ENCODE measurements around the gene NAAA. TPM values are rescaled to one million over a fixed set of nuclear protein-coding genes. Genes with fewer than 3 reads are reported as not detected.

NAAA gene
- total RNA-seq, 2 donors from 2014 or later: 10.5 to 19.7 TPM

DNA sequence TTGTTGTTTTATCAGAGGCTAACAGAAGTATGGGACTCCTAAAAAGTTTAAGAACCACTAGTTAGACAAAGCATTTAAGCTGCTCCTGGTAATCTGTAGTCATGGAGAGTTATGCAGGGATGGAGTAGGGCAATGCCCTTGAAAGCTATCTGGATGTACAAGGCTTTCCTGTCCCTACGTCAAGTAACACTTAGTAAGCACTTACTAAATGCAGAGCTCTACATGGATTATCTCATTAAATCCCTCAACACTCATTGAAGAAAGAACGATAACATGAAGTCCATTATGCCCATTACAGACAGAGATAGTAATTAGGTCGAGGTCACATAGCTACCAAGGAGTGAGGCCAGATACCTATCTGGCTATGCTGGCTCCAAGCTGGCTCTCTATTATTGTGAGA lies 71.7 kb downstream of the NAAA start:
- Histone ChIP-seq H3K27ac (no peak overlapping the region), H3K4me3 (no peak overlapping the region), H3K9me3 (no peaks in the 10 kb centered on the region), H3K27me3 (no peaks in the 10 kb centered on the region), H3K36me3 (replicated peaks in 1 of 2; ENCODE audit: insufficient read depth in 1 of 2, low read depth in 2 of 2) (no peaks in the 10 kb centered on the region), H3K4me1 (no peaks in the 10 kb centered on the region)
- TF ChIP-seq, protein P1, sequence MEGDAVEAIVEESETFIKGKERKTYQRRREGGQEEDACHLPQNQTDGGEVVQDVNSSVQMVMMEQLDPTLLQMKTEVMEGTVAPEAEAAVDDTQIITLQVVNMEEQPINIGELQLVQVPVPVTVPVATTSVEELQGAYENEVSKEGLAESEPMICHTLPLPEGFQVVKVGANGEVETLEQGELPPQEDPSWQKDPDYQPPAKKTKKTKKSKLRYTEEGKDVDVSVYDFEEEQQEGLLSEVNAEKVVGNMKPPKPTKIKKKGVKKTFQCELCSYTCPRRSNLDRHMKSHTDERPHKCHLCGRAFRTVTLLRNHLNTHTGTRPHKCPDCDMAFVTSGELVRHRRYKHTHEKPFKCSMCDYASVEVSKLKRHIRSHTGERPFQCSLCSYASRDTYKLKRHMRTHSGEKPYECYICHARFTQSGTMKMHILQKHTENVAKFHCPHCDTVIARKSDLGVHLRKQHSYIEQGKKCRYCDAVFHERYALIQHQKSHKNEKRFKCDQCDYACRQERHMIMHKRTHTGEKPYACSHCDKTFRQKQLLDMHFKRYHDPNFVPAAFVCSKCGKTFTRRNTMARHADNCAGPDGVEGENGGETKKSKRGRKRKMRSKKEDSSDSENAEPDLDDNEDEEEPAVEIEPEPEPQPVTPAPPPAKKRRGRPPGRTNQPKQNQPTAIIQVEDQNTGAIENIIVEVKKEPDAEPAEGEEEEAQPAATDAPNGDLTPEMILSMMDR (IDR thresholded peaks at IDR 0.05): no peak
- TF ChIP-seq POLR2A (IDR thresholded peaks at IDR 0.05): no peak
- WGBS, 2 donors: 32 to 43% methylated on average over 3 of the region's 3 CpGs
- ATAC-seq: no peak
- no peak for DNase-seq
- intact Hi-C loops (cut with DNase I): no loop called here

DNA sequence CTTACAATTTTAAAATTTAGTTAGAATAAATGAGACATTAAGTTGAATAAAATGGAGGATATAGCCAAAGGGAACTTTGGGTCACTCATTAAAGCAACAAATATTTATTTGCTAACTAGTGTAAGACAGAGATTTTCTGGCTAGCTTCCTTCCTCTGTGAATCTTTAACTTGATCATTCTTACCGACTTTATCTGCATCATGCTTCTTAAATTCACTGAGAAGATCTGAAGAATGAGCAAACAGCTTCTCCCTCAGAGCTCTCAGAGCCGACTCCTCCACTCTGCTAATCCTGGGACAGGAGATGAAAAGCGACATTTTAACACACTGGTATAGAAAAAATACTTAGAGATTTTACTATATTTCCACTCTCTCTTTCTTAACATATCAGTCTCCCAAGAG lies 73.7 kb downstream of the NAAA start:
- Histone ChIP-seq H3K27ac (no peak overlapping the region), H3K36me3 (replicated peaks in 1 of 2; ENCODE audit: insufficient read depth in 1 of 2, low read depth in 2 of 2) (no peaks in the 10 kb centered on the region), H3K4me1 (no peaks in the 10 kb centered on the region), H3K4me3 (no peak overlapping the region), H3K9me3 (no peaks in the 10 kb centered on the region), H3K27me3 (no peaks in the 10 kb centered on the region)
- ATAC-seq (no peak), DNase-seq (no peak)
- WGBS, 2 donors: 36 to 54% methylated on average over 3 of the region's 3 CpGs
- TF ChIP-seq POLR2A (IDR thresholded peaks at IDR 0.05): no peak
- TF ChIP-seq, protein P1 (IDR thresholded peaks at IDR 0.05): no peak
- intact Hi-C loops (cut with DNase I): no loop called here

Other genes starting within 250 kb of the NAAA start
- gene USO1, start 216.4 kb downstream of the NAAA start, total RNA-seq: 10 to 100 TPM; 57.6 to 89.7 TPM
- gene PPEF2, start 38.6 kb downstream of the NAAA start, total RNA-seq: not detected
- gene SDAD1, start 49.9 kb upstream of the NAAA start, total RNA-seq: 10 to 100 TPM; 21.3 to 23.7 TPM
- gene CXCL9, start 66.5 kb upstream of the NAAA start, total RNA-seq: 1 to 10 TPM in 1 of 2 donors, not detected in 1; 1.0 TPM
- gene CXCL10, start 82.5 kb upstream of the NAAA start, total RNA-seq: not detected
- under 1 TPM in 1 of 2 donors, not detected in 1; 0.52 TPM for gene CXCL11, start 95.1 kb upstream of the NAAA start, total RNA-seq
- gene ART3, start 133.7 kb upstream of the NAAA start, total RNA-seq: 1 to 10 TPM; 6.5 to 6.9 TPM
- 10 to 100 TPM; 13.7 to 33.3 TPM for gene NUP54, start 207.4 kb upstream of the NAAA start, total RNA-seq

Measured in body of pancreas (tissue), 4 donors.